Uterus (tissue), 2 donors: ENCODE results near the gene CUBN.

Experiments used
- POLR2A ChIP-seq, 2 donors: fragments of 450-650 bp; IDR thresholded peaks; one replicate each; pipeline ENCODE4 v1.6.1; 2016; ENCODE audit warnings: antibody characterized with exemption in 2 of 2, mild to moderate bottlenecking in 1 of 2, moderate library complexity in 1 of 2
- TF ChIP-seq, protein P1 (sequence below), 4 experiments: fragments of 200-600 bp in 2 of 4; fragments of 450-650 bp in 2 of 4; sonication (generic) in 2 of 4; IDR thresholded peaks; one replicate each; pipeline ENCODE4 v1.5.1; 2016 to 2019; ENCODE audit warnings: antibody characterized with exemption in 4 of 4, mild to moderate bottlenecking in 2 of 4, moderate library complexity in 1 of 4

- no peak for TF ChIP-seq POLR2A (IDR thresholded peaks at IDR 0.05)
- TF ChIP-seq, protein P1, sequence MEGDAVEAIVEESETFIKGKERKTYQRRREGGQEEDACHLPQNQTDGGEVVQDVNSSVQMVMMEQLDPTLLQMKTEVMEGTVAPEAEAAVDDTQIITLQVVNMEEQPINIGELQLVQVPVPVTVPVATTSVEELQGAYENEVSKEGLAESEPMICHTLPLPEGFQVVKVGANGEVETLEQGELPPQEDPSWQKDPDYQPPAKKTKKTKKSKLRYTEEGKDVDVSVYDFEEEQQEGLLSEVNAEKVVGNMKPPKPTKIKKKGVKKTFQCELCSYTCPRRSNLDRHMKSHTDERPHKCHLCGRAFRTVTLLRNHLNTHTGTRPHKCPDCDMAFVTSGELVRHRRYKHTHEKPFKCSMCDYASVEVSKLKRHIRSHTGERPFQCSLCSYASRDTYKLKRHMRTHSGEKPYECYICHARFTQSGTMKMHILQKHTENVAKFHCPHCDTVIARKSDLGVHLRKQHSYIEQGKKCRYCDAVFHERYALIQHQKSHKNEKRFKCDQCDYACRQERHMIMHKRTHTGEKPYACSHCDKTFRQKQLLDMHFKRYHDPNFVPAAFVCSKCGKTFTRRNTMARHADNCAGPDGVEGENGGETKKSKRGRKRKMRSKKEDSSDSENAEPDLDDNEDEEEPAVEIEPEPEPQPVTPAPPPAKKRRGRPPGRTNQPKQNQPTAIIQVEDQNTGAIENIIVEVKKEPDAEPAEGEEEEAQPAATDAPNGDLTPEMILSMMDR (IDR thresholded peaks at IDR 0.05), result no peak
Observed at GRCh38 chr10:17100586-17100985, 29.0 kb downstream of the CUBN start.
